HG03442 (cell line): ENCODE measurements around the gene GPC6.

Source experiments
- ATAC-seq: cut with Tn5 transposase; IDR thresholded peaks from one replicate; pipeline ENCODE4 v1.9.1; 2021; ENCODE audit warnings: mild to moderate bottlenecking, moderate library complexity; ENCODE audit not compliant: unreplicated experiment

Gene GPC6

DNA sequence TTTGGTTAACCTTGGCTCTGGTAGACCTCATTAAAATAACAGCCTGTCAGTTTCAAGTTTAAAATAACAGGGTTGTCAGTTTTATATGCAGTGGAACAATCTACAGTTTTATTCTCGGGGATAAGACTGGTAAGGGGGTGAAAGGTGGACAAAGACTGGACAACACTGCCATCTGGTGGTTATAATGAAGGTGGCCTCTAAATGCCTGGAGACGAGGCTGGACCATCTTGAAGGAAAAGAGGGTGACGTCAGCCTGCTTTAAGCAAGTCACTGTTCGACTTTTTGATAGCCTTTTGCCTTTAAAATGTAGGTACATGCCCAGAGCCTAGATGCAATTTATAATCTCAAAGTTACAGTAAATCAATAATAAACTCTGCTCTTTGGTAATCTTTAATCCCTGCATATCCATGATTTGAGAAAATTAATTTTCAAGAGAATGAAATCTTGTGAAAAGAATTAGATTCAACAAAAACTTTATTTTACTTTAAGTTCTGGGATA is 1135.9 kb downstream of the GPC6 start:
- ATAC-seq, result peak; percentile 100

DNA sequence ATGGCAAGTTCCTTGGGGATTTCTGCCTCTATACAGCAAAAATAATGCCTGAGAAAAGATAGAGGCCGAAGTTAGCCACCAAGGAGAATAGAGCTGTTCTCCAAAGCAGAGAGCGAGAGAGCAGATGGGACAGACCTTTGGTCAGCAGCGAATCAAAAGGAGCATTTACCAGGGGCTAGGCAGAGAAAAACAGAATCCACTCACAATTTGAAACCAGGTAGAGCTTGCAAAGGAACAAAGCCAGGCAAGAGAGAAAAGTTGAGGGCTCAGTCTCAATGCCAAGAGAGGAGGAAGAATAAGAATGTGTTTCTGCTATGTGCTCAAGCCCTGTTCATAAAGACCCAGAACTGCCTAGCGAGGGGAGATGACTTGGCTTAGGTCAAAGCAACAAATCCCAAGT is 1140.1 kb downstream of the GPC6 start:
- ATAC-seq, result no peak

GRCh38 chr13:94369972-94370436 is 1143.4 kb downstream of the GPC6 start:
- no peak for ATAC-seq

GRCh38 chr13:94371855-94372254 is 1145.2 kb downstream of the GPC6 start:
- ATAC-seq, result no peak

- no peak for ATAC-seq
Observed at GRCh38 chr13:94382517-94382916, 1155.9 kb downstream of the GPC6 start.

- no peak for ATAC-seq
Observed at GRCh38 chr13:94382960-94383359, 1156.4 kb downstream of the GPC6 start.

DNA sequence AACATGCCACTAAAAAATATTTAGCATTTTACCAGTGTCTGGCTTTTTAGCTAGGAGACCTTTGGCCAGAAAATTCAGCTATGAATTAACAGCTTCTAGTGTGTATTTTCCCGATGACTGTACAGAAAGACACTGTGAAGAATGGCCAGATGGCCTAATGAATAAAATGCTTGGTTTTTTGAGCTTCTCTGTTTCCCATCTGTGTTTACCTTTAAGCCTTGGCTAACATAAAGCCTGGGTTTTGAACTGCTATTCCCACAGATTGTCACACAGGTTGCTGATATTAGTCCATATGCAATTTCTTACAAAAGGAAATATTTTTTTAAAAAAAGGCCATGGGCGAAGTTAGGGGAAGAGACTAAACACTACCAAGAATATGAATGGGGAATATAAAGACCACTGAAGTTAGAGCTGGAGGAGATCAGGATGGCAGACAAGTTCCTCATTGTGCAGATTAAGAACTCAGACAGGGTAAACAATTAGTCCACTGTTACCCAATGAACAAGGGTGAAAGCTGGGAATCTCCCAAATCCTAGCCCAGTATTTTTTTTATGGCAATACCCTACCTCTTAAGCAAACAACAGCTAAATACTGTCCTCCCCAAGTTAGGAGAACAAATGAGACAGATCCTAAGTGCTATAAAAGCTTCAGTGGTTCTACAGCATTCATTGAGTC is 1157.8 kb downstream of the GPC6 start:
- ATAC-seq, result no peak

- no peak for ATAC-seq
Observed at GRCh38 chr13:94387047-94387446, 1160.4 kb downstream of the GPC6 start.

- no peak for ATAC-seq
Observed at GRCh38 chr13:94389604-94390351, 1163.2 kb downstream of the GPC6 start.

GRCh38 chr13:94390881-94391280 is 1164.3 kb downstream of the GPC6 start:
- ATAC-seq, result no peak

- ATAC-seq, result no peak
Observed at GRCh38 chr13:94394723-94395122, 1168.1 kb downstream of the GPC6 start.

- no peak for ATAC-seq
Observed at GRCh38 chr13:94395860-94396259, 1169.3 kb downstream of the GPC6 start.

- no peak for ATAC-seq
Observed at GRCh38 chr13:94399812-94400211, 1173.2 kb downstream of the GPC6 start.

DNA sequence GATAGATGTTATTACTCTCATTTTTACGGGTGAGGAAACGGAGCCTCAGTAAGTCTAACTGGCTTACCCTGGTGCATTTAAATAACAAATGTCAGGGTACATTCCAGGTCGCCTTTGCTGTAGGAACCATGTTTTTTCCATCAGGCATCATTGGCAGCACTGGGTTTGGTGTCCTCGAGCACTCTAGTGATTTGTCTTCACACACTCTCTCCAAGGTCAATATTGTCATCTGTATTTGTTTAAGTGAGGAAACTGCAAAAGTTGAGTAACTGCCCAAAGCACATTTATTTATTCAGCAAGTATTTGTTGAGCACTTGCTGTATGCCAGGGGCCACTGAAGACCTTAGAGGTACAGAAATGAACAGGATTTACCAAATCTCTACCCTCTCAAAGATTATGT is 1174.3 kb downstream of the GPC6 start:
- ATAC-seq, result no peak

GRCh38 chr13:94408314-94409036 is 1181.9 kb downstream of the GPC6 start:
- no peak for ATAC-seq

DNA sequence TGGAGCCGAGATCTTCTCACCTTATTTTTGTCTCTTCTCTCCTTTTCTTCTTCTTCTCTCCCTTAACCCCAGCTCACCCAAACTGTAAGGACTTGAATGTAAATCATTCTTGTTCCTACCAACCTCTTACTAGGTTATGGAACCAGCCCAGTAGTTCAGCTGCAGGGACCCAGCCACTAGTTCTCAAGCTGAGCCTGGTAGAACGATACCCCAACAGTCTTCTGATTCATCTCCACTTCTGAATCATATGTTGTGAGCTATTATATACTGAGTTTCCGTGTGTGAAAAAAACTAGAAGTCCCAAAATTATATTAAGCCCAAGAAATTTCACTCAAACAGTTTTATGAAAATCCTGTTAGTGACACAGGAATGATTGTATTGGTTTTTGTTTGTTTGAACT is 1185.1 kb downstream of the GPC6 start:
- ATAC-seq, result no peak

- ATAC-seq, result no peak
Observed at GRCh38 chr13:94412870-94413597, 1186.4 kb downstream of the GPC6 start.

DNA sequence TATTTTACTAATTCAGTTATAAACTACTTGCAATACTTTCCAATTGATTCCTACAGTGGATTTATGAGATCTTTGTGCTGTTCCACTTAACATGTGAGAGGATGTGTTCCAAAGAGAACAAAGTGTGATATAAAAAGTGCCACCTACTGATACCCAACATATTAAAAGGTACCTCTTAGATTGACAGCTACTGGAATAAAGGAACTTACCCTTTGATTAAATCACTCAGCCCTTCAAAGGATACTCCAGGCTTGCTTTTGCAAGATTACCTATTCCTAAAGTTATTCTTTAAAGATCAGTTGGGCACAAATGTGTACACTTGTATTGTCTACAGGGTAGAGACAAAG is 1187.0 kb downstream of the GPC6 start:
- no peak for ATAC-seq

DNA sequence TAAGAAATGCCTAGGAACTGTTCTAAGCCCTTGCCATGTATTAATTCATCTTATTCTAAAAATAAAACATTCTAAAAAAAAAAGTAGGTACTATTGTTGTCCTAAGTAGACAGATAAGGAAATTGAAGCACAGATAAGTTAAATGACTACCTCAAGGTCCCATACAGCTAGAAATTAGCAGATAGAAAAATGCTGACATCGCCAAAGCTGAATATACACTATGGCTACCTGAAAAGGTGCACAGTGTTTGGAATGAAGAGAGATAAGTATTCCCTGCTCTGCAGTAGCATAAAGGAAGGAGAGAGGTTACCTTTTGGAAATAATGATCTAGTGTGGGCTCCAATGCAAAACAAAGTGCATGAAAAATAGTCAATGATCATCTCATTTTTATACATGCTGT is 1187.5 kb downstream of the GPC6 start:
- ATAC-seq, result no peak

DNA sequence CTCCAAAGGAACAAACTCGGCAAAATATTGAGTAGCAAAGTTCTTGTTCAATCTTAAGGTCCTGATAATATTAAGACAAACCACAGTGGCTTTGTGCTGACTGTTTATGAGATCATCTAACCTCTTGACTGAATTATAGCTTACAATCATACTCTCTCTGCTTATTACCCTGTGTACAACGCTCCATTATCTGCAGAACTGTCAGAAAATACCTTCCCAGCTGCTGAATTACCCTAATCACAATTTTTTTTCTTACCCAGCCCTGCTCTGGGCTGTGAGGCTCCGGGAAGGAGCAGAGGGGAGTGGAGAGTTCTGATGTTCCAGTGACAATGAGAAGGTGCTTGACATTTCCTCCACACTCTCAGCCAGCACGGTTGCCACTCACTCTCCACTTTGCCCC is 1188.1 kb downstream of the GPC6 start:
- no peak for ATAC-seq
